Measurements from ENCODE around the gene EMILIN3.

EMILIN3 gene

DNA sequence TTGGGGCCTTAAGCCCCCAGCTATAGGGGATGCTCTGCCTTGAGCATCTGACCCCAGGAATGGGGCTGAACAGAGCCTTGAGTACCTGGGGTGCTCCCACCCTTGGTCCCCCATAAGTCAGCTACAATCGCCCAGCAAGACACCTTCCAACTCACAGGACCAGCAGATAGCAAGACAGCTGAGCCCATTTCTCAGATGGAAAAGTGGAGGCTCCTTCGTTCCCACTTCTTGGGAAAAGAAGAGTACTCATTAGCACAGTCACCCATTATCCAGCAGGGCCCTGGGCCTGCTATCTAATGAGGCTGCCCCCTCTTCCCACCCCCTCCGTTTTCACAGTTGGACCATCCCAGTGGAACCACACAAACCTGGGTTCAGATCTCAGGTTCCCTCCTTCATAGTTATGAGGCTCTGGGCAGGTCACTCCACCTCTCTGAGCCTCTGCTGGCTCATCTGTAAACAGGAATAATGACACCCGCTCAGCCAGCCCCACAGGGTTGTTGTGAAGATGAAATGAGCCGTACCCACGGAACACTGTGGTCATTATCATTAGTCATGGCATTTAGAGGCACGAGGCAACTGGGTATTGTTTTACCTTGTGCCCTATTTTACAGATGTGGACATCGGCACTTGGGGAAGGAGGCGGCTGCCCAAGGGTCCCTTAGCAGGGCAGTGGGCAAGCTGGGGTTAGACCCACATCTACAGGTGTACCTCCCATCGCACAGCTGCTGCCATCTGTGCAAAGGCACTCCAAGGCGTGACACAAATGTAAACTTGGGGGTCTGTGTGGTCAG is 21.5 kb downstream of the EMILIN3 start:
- no peak for DNase-seq

DNA sequence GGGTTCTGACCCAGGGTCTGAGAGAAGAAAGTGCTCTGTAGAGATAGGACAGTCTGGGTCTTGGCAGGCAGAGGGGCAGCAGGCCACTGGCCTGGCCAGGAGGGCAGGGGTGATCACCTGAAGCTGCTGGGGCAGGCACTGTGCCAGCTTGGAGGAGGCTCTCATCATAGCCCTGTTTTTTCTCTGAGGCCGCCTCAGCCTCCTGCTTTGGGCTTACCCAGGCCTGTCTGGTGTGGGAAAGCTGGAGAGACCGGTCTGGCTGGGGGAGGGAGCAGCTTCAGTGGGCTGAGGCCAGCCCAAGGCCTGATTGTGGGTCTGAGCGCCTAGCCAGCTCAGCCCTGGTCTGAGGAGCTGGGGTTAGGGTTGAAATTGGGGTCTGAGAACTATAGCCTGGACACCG is 22.1 kb downstream of the EMILIN3 start:
- DNase-seq, result no peak

DNA sequence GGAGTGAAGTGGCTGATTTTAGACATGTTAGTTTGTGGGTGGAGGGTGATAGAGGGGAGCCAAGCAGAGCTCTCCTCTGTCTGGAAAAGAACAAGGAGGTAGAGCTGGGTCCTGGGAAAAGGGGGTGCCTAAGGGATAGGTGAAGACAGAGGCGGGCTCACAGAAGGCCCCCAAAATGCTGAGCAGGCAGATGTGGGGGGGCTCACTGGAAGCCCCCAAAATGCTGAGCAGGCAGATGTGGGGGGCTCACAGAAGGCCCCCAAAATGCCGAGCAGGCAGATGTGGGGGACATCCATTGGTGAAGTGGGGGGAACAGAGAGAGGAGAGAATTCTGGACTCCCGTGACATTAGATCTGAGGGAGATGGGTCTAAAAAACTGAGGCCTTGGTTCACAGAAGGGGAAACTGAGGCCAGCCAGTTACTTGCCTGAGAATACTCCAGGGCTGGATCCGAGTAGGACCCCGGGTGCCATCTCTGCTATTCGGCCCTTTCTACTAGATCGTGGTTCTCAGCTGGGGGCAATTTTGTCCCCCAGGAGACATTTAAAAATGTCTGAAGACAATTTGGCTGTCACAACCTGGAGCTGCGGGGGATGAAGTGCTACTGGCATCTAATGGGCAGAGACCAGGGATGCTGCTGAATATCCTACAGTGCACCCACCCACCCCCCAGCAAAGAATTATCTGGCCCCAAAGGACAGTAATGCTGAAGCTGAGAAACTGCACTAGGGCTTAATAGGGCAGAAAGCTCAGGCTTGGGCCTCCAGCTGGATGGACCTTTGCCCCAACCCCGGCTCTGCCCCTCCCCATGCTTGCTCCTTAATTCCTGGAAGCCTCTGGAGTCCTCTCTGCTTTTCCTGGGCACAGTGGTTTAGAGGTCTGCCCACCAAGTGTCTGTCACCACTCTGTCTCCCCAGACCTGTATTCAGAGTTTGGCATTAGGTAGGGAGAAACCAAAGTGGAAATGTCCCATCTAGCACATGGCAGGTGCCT is 23.8 kb downstream of the EMILIN3 start:
- no peak for DNase-seq

DNA sequence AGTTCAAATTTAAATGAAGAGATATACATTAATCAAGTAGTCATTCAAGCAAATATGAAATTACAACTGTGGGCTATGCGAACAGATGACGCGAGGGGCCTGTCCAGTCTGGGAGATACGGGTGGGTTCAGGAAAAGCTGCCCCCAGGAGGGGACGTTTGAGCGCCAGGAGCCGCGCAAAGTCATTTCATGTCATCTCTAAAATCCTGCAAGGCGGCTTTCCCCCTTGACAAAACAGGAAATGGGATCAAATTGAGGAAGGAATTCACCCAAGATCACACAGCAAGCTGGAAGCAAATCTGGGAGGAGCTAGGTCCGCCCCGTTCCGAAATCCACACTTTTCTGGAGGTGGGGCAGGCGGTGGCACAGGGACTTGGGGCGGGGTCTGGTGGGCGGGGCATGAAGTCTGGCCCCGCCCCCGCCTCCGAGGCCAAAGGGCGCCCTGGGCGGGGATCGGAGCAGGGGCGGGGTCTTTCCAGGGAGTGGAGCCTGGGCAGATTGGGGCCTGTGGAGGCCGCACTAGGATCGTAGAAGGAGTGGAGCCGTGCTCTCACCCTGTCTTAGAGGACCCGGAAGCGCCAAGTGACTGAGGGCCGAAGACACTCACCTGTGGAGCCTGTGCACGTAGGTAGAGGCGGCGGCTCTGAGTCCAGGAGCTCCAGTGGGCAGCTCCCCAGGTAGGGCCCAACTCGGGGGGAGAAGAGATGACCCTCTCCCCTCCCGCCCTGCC is 26.1 kb downstream of the EMILIN3 start, which contains the start of gene LPIN3:
TSS of gene LPIN3 (plus strand) at position 495 of the 729 bp plus-strand sequence. CDS start 4,983 bp downstream, outside the sequence.
- DNase-seq, result peak; percentile 92

DNA sequence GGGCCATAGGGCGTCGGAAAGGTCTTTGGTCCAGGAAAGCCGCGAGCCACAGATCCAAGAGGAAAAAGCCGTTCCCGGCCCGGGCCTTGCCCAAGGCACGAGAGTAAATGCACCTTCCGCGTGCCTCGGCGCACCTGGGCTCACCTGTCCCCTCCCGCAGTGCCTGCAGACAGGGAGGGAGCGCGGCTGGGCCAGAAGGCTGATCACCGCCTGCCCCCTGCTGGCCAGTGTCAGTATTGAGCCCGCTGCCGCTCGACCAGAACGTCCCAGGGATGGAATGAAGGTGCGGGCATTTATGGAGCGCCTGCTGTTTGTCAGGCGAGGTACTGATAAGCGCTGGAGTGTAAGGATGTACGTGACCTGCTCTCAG is 26.7 kb downstream of the EMILIN3 start:
- DNase-seq, result peak; percentile 62

DNA sequence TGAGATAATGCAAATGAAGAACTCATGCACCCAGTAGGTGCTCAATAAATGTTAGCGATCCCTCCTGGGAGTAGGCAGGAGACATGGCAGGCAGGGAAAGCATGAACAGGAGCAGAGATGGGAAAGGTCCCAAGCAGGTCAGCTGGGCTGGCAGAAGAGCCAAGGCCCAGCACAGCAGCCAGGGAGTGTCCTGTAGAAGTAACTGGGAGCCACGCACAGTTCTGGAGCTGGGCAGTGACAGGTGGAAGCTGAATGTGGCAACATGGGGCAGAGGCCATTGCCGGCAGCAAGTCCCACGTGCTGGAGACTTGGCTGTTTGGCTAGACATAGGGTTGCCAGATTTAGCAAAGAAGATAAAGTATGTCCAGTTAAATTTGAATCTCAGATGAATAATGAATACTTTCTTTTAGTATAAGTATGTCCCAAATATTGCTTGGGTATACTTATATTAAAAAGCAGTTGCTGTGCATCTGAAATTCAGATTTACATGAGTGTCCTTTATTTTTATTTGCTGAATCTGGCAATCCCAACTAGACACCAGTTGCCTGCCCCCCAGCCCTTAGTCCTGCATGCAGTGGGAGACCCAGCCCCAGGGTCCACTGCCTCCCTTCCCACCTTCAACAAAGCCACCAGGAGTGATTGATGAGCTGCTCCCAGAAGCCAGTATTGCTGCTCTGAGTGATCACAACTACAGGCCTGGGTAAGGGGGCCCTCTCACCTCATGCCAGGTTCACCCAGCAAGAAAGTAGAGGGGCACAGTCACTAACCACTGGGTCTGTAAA is 29.7 kb downstream of the EMILIN3 start:
- DNase-seq, result no peak

DNA sequence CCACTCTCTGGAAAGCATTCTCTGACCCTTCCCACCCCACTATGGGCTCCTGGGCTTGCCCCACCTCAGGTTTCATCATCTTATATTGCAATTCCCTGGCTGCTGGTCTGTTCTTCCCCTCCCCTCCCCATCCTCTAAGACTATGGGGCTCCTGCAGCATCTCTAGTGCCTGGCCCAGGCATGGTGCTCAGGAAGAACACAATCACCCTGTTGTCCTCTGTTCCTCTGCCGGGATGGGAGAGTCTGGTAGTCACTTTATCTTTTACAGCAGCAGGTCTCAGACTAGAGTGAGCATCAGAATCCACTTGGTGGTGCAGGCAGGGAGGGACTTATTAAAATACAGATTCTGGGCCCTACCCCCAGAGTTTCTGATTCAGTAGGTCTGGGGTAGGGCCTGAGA is 31.0 kb downstream of the EMILIN3 start:
- DNase-seq, result no peak

DNA sequence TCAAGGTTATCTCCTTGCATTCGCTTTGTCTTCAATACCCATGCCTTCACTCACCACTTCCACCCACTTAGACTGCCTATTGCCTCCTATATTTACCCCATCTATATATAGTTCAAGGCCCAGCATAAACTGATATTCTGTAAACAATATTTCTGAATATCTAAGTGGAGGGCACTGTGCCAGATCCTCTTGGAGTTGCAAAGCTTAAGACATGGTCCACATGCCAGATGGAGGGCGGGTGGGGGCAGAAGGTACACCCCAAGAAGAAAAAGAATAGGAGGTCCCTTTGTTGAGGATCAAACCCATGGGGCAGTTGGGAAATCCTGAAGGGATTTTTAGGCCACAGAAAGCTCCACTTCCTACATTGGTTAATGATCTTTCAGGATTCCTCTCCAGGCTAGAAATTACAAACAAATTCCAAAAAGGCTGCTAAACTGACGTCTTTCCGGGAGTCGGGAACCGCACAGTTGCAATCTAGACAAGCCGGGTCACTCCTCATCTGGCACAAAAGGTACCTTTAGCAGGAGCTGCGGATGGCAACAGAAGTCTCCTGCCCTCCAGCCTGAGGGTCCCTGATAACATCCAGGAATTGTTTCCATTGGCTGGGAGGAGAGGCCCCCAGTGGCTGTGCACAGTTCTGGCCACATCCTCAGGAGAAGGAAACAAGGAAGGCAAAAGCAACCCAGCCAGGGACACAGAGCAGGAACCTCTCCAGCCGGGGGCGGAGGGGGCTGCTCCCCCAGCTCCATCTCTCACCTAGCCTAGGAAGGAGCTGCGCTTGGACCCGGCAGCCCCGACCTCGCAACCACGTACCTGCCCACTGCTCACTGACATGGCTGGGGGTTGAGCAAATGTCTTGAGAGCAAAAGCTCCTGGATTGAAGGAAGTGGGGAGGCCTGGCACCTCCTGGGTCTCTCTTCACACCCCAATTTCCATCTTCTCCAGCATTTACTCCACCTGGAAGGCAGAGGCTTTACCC is 31.9 kb downstream of the EMILIN3 start:
- no peak for DNase-seq

DNA sequence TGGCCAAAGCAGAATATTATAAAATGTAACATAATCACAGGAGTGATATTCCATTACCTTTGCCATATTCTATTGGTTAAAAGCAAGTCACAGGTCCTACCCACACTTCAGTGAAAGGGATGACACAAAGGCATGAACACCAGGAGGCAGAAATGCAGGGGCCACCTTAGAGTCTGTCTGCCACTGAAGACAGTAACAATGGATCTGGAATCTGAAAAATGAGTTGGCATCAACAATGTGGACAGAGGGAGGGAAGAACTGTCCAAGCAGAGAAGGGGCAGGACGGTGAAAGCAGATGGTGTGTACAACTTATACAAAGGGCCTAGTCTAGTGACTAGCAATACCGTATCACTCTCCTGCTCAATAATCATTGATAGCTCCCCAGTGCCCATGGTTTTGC is 32.6 kb downstream of the EMILIN3 start:
- no peak for DNase-seq

DNA sequence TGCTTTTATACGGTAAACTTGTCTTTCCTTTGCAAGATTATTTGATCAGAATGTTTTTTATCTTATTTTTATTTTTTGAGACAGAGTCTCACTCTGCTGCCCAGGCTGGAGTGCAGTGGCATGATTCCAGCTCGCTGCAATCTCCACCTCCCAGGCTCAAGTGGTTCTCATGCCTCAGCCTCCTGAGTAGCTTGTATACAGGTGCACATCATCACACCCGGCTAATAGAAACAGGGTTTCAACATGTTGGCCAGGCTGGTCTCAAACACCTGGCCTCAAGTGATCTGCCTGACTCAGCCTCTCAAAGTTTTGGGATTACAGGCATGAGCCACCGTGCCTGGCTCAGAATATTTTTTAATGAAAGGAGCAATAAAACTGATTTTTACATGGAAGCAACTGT is 34.9 kb downstream of the EMILIN3 start:
- no peak for DNase-seq

DNA sequence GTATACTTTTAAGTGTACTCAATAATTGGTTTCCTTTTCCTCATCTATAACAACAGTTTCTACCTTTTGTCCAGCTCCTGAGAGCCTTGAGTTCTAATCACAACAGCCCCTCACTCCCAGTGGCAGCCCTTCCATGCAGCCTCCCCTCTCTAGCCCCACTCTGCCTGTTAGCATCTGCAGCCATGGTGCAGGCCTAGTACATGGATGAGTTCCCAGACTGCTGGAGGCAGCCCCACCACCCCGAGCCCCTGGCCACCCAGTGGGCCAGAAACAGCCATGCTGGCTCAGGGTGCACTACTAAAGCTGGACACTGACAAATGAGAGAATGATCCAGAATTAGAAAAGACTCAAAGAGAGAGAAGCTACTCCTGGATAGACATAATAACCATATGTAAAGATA is 35.7 kb downstream of the EMILIN3 start:
- DNase-seq, result no peak

DNA sequence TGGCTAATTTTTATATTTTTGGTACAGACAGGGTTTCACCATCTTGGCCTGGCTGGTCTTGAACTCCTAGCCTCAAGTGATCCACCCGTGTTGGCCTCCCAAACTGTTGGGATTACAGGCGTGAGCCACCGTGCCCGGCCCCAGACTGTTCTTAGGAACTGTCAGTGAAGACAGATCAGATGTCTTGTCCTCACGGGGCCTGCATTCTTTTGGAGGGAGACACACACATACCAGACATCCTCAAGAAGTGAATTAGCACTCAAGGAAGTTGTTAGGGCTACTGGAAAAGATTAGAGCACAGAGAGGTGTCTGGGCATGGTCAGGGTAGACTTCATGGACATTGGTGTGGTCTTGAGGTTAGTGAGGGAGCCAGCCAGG is 36.3 kb downstream of the EMILIN3 start:
- DNase-seq, result peak; percentile 78

DNA sequence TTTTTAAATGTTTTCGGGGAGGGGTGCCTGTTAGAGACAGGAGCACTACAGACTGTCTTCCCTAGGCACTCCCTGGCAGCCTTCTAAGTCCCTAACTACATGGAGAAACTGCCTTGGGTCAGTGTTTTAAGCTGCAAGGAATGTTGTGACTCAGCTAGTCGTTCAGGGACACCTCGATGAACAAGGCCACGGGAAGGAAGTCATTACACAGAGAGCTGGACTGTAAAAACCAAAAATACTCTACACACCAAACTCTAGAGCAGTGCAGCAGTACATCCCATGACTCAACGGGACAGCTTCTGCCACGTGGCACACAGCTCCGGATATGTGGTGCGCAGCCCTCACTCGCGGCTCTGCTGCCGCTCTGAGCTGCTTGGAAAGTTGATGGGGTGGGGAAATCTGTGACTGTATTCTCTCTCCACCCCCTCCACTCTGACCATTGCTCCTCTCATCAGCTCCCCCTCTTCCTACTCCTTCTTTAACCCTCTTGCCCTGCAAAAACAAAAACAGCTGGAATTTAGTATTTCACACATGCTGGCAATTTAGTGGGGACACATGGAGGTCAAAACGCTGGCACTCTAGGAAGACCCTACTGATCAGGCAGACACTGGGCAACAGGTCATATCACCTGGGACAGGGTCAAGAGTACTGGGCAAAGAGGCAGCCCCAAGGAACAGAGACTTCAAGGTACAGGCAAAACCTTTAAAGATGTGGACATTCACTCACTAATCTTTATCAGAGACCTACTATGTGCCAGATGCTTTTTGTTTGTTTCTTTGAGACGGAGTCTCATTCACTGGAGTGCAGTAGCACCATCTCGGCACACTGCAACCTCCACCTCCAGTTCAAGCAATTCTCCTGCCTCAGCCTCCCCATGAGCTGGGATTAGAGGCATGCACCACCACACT is 36.9 kb downstream of the EMILIN3 start:
- DNase-seq, result peak; percentile 98

DNA sequence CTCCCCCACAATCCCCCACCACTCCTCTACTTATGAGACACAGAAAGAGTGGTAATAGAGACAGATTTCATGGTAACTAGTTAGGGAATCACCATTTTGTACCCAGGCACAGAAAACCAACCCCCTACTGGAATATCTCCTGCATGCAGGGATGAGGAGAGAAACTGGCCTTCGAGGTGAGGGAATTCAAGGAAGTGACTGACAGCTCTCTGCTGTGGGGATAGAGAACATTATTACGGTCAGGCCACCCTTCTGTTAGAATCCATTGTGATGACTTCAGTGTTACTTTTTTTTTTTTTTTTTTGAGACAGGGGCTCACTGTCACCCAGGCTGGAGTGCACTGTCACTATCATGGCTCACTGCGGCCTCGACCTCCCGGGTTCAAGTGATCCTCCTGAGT is 39.4 kb downstream of the EMILIN3 start:
- DNase-seq, result no peak

DNA sequence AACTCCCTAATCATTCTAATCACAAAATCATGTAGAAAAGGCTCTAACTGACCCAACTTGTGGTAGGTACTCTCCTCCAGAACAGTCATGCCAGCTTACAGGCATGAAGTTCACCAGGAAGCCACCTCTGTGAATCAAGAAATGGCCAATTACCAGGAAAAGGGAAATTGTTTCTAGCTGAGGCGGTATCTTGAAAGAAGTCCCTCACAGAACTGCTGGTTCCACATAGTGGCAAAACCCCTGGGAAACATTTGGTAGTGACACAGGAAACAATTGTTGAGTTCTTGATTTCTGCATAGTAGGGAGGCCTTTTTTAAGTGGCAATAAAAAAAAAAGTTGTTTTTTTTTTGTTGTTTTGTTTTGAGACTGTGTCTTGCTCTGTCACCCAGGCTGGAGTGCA is 45.6 kb downstream of the EMILIN3 start:
- no peak for DNase-seq

DNA sequence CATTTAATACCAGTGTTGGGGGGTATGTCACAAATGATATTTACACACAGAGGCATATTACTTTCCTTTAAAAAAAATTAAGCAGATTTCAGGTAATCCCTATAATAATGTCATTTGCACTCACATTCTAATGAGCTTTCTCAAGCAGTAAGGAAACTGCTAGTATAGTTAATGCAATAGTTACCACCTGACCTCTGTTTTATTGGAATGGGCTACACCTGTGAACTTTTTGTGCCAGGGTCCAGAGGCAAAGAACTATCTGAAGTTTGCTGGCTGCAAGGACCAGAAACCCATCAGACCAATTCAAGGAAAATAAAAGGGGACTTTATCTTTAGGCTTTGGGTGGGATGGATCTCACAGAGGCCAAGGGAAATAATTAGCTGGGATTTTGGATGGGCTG is 46.2 kb downstream of the EMILIN3 start:
- no peak for DNase-seq

DNA sequence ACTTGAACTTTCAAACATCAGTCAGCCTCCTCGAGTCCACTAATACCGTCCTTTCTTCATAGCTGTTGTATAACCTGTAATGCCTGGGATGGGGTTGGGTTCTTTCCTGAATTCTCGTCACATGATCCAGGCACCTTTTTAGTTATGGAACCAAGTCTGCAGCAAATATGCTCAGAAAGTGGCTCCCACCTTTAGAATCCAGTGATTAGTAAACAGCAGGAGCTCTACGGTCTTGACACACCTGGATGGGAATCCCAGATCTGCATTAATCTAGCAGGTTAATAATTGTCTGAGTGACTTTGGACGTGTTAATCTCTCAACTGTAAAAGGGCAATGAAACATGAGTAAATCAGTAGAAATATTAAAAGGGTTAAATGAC is 48.4 kb downstream of the EMILIN3 start:
- DNase-seq, result no peak

DNA sequence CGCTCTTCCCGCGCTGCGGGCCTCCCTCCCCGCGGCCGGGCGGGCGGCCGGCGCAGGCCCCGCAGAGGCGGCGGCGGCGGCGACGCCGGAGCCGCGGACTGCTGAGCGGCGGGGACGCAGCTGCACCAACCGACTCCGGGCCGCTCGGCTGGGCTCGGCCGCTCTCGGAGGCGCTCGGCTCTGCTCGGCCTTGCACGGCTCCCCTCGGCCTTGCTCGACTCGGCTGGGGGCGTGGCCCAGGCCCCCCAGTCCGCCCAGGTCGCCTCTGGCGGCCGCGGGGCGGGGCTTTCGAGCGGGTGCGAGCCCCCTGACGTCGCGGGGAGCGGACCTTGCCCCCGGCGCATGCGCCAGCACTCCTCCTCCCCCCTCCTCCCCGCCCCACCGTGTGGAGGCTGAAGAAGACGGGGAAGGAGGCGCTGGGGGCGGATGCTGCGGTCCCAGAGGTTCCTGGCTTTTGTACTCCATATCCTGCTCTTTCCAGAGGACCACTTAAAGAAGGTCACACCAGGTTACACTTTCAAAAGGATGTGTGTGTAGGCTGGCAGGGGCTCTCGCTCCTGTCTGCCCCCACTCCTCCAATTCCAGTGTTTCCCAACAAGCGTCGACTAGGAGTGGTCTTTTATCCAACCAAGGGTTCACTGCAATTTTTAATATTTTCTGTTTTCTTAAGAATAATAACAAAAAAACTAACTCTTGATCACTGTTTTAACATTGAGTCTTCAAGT is 48.9 kb downstream of the EMILIN3 start, which contains the start of gene ZHX3:
TSS of gene ZHX3 (minus strand) at position 186 of the 725 bp plus-strand sequence. CDS start 112,815 bp downstream, outside the sequence.
- peak; percentile 98 for DNase-seq
